ENCODE results near the gene MPL. TPM values are rescaled to one million over a fixed set of nuclear protein-coding genes. Genes with fewer than 3 reads are reported as not detected.

Gene MPL
- total and polyA plus RNA-seq, 2 of the 8 experiments (the other 6 are each of a cell fraction or from before 2014, with no cell fraction given), result 0.08 TPM; not detected in 1

- TF ChIP-seq CHD7 (IDR thresholded peaks at IDR 0.05; ENCODE audit: insufficient replicate concordance, low read length) (no peak), KDM1A (IDR thresholded peaks at IDR 0.05; ENCODE audit: borderline replicate concordance, low read length) (no peak), SP2 (IDR thresholded peaks at IDR 0.05; ENCODE audit: low read length) (no peak), EP300 (IDR thresholded peaks at IDR 0.05; ENCODE audit: borderline replicate concordance in 1 of 2, low read depth in 2 of 2, low read length in 2 of 2) (no peak), CHD2 (IDR thresholded peaks at IDR 0.05; ENCODE audit: low read length) (no peak), BRCA1 (IDR thresholded peaks at IDR 0.05; ENCODE audit: low read depth, low read length) (no peak), CTBP2 (IDR thresholded peaks at IDR 0.05; ENCODE audit: borderline replicate concordance, insufficient read depth, insufficient read length, low read length) (no peak), ASH2L (IDR thresholded peaks at IDR 0.05; ENCODE audit: low read length) (no peak), HDAC2 (IDR thresholded peaks at IDR 0.05; ENCODE audit: borderline replicate concordance in 1 of 2, low read depth in 2 of 2, low read length in 2 of 2) (no peak)
- TF ChIP-seq, protein P1, sequence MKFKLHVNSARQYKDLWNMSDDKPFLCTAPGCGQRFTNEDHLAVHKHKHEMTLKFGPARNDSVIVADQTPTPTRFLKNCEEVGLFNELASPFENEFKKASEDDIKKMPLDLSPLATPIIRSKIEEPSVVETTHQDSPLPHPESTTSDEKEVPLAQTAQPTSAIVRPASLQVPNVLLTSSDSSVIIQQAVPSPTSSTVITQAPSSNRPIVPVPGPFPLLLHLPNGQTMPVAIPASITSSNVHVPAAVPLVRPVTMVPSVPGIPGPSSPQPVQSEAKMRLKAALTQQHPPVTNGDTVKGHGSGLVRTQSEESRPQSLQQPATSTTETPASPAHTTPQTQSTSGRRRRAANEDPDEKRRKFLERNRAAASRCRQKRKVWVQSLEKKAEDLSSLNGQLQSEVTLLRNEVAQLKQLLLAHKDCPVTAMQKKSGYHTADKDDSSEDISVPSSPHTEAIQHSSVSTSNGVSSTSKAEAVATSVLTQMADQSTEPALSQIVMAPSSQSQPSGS (IDR thresholded peaks at IDR 0.05; ENCODE audit: low read length), result no peak
Measured at GRCh38 chr1:43392702-43393101, 55.1 kb downstream of the MPL start (continued).
